Neural cell (in vitro differentiated cells): ENCODE data around the gene IL10RA. TPM values are rescaled to one million over a fixed set of nuclear protein-coding genes. Genes with fewer than 3 reads are reported as not detected.

Source experiments
- H2AFZ ChIP-seq: fragments of 200-600, 300-800 bp; sonication (generic), shearing (Covaris generic); 2 replicates; pipeline ENCODE4 v1.6.0; 2014; ENCODE audit warnings: low read depth, mild to moderate bottlenecking, antibody characterized with exemption, low read length, moderate library complexity
- H3F3A ChIP-seq: fragments of 200-600 bp; shearing (Covaris generic); 2 replicates; pipeline ENCODE4 v1.6.1; 2016; ENCODE audit warnings: mild to moderate bottlenecking, moderate library complexity, mixed read lengths, antibody characterized with exemption, low read length; ENCODE audit not compliant: insufficient read depth, poor library complexity, severe bottlenecking
- H3K27ac ChIP-seq: fragments of 200-600, 300-800 bp; sonication (generic), shearing (Covaris generic); 2 replicates; pipeline ENCODE4 v1.5.1; 2014; ENCODE audit warnings: mild to moderate bottlenecking, low read length, moderate library complexity
- H3K27me3 ChIP-seq: fragments of 300-800, 200-600 bp; sonication (generic), shearing (Covaris generic); 2 replicates; pipeline ENCODE4 v1.6.0; 2014; ENCODE audit warnings: mild to moderate bottlenecking, low read depth, low read length, moderate library complexity; ENCODE audit not compliant: insufficient read depth
- H3K36me3 ChIP-seq: fragments of 300-800, 200-600 bp; sonication (generic), shearing (Covaris generic); 2 replicates; pipeline ENCODE4 v1.5.1; 2014; ENCODE audit warnings: mild to moderate bottlenecking, antibody characterized with exemption, low read length, moderate library complexity; ENCODE audit not compliant: insufficient read depth
- H3K4me2 ChIP-seq: fragments of 300-800, 200-600 bp; sonication (generic), shearing (Covaris generic); 2 replicates; pipeline ENCODE4 v1.6.0; 2014; ENCODE audit warnings: mild to moderate bottlenecking, low read length
- H3K4me3 ChIP-seq: fragments of 300-800, 200-600 bp; sonication (generic), shearing (Covaris generic); 2 replicates; pipeline ENCODE4 v1.5.1; 2014; ENCODE audit warnings: mild to moderate bottlenecking, low read length, moderate library complexity
- H3K79me2 ChIP-seq: fragments of 200-600 bp; shearing (Covaris generic); replicated peaks from 2 replicates; pipeline ENCODE4 v1.6.0; 2014; ENCODE audit warnings: mild to moderate bottlenecking, low read length, moderate library complexity; ENCODE audit not compliant: insufficient read depth
- H3K9ac ChIP-seq: fragments of 300-800, 200-600 bp; sonication (generic), shearing (Covaris generic); 2 replicates; pipeline ENCODE4 v1.6.1; 2016; ENCODE audit warnings: mild to moderate bottlenecking, low read length, mixed read lengths
- H3K9me2 ChIP-seq: fragments of 200-600 bp; shearing (Covaris generic); 2 replicates; pipeline ENCODE4 v1.6.1; 2016; ENCODE audit warnings: mild to moderate bottlenecking, low read length, mixed read lengths; ENCODE audit not compliant: insufficient read depth
- H3K9me3 ChIP-seq: fragments of 200-600, 300-800 bp; sonication (generic), shearing (Covaris generic); 2 replicates; pipeline ENCODE4 v1.6.1; 2016; ENCODE audit warnings: mild to moderate bottlenecking, mixed run types, low read length, moderate library complexity, mixed read lengths
- H4K20me1 ChIP-seq: fragments of 200-600 bp; shearing (Covaris generic); 2 replicates; pipeline ENCODE4 v1.6.1; 2016; ENCODE audit warnings: mild to moderate bottlenecking, mixed run types; ENCODE audit not compliant: insufficient read depth
- CTCF ChIP-seq: fragments of 450-650 bp; IDR thresholded peaks from 2 replicates; pipeline ENCODE4 v1.5.1; 2014; ENCODE audit warnings: antibody characterized with exemption, mild to moderate bottlenecking, moderate library complexity; ENCODE audit not compliant: poor library complexity, severe bottlenecking
- EP300 ChIP-seq: fragments of 450-650 bp; conservative IDR thresholded peaks from 2 replicates; pipeline ENCODE4 v1.6.1; 2014; ENCODE audit warnings: antibody characterized with exemption, mild to moderate bottlenecking, moderate library complexity; ENCODE audit not compliant: poor library complexity, severe bottlenecking
- EZH2 ChIP-seq: fragments of 200-600, 300-800 bp; shearing (Covaris generic), sonication (generic); IDR thresholded peaks from 2 replicates; pipeline ENCODE4 v1.6.1; 2014; ENCODE audit warnings: antibody characterized with exemption, low read length, borderline replicate concordance, mild to moderate bottlenecking; ENCODE audit not compliant: insufficient read depth, poor library complexity, severe bottlenecking
- MXI1 ChIP-seq: fragments of 450-650 bp; conservative IDR thresholded peaks from 2 replicates; pipeline ENCODE4 v1.6.1; 2014; ENCODE audit warnings: antibody characterized with exemption, mild to moderate bottlenecking; ENCODE audit not compliant: poor library complexity, severe bottlenecking
- POLR2AphosphoS5 ChIP-seq: IDR thresholded peaks from 2 replicates; pipeline ENCODE4 v1.6.1; 2012
- RAD21 ChIP-seq: fragments of 450-650 bp; conservative IDR thresholded peaks from 2 replicates; pipeline ENCODE4 v1.6.1; 2014; ENCODE audit warnings: antibody characterized with exemption, mild to moderate bottlenecking, moderate library complexity
- SMC3 ChIP-seq: fragments of 450-650 bp; conservative IDR thresholded peaks from 2 replicates; pipeline ENCODE4 v1.6.1; 2014; ENCODE audit warnings: antibody characterized with exemption, mild to moderate bottlenecking, moderate library complexity; ENCODE audit not compliant: poor library complexity
- TAF1 ChIP-seq: IDR thresholded peaks from 2 replicates; pipeline ENCODE4 v1.6.1; 2012; ENCODE audit warnings: low read depth
- polyA plus RNA-seq: library from polyadenylated mRNA; depleted of rRNA; stranded (reverse); fragments of >200 nt; gene quantifications from 2 replicates; pipeline ENCODE4 v1.2.3, GENCODE V29; 2014
- TF ChIP-seq, protein P1 (sequence below): IDR thresholded peaks from 2 replicates; pipeline ENCODE4 v1.6.1; 2012; ENCODE audit warnings: borderline replicate concordance

The IL10RA gene
- polyA plus RNA-seq, 1 donor from 2014 or later, result 1.1 TPM

GRCh38 chr11:117960406-117960805 is 25.8 kb upstream of the IL10RA start:
- Histone ChIP-seq H3K79me2 (no peaks in the 10 kb centered on the region), H3K9me3 (no peaks in the 10 kb centered on the region), H2AFZ (no peak overlapping the region), H3K4me2 (no peak overlapping the region), H3F3A (no peaks in the 10 kb centered on the region), H4K20me1 (no peaks in the 10 kb centered on the region), H3K9ac (no peak overlapping the region), H3K9me2 (no peaks in the 10 kb centered on the region), H3K27me3 (no peaks in the 10 kb centered on the region), H3K36me3 (no peaks in the 10 kb centered on the region), H3K4me3 (no peak overlapping the region), H3K27ac (no peak overlapping the region)
- no peak for TF ChIP-seq EZH2
- no peak for TF ChIP-seq EP300
- TF ChIP-seq POLR2AphosphoS5, result no peak
- no peak for TF ChIP-seq CTCF
- TF ChIP-seq, protein P1, sequence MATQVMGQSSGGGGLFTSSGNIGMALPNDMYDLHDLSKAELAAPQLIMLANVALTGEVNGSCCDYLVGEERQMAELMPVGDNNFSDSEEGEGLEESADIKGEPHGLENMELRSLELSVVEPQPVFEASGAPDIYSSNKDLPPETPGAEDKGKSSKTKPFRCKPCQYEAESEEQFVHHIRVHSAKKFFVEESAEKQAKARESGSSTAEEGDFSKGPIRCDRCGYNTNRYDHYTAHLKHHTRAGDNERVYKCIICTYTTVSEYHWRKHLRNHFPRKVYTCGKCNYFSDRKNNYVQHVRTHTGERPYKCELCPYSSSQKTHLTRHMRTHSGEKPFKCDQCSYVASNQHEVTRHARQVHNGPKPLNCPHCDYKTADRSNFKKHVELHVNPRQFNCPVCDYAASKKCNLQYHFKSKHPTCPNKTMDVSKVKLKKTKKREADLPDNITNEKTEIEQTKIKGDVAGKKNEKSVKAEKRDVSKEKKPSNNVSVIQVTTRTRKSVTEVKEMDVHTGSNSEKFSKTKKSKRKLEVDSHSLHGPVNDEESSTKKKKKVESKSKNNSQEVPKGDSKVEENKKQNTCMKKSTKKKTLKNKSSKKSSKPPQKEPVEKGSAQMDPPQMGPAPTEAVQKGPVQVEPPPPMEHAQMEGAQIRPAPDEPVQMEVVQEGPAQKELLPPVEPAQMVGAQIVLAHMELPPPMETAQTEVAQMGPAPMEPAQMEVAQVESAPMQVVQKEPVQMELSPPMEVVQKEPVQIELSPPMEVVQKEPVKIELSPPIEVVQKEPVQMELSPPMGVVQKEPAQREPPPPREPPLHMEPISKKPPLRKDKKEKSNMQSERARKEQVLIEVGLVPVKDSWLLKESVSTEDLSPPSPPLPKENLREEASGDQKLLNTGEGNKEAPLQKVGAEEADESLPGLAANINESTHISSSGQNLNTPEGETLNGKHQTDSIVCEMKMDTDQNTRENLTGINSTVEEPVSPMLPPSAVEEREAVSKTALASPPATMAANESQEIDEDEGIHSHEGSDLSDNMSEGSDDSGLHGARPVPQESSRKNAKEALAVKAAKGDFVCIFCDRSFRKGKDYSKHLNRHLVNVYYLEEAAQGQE, result no peak

GRCh38 chr11:117961896-117962295 is 24.3 kb upstream of the IL10RA start:
- no peak overlapping the region for H3K4me2 ChIP-seq
- H3K4me3 ChIP-seq, result no peak overlapping the region
- H3K36me3 ChIP-seq, result no peaks in the 10 kb centered on the region
- no peaks in the 10 kb centered on the region for H4K20me1 ChIP-seq
- H2AFZ ChIP-seq, result no peak overlapping the region
- H3F3A ChIP-seq, result no peaks in the 10 kb centered on the region
- no peaks in the 10 kb centered on the region for H3K79me2 ChIP-seq
- TF ChIP-seq EP300, result no peak
- TF ChIP-seq CTCF, result no peak
- no peak for TF ChIP-seq MXI1
- no peak for TF ChIP-seq SMC3
- TF ChIP-seq, protein P1, result no peak
- no peak for TF ChIP-seq EZH2
- no peak for TF ChIP-seq TAF1
- no peak for TF ChIP-seq POLR2AphosphoS5
- no peak for TF ChIP-seq RAD21
- no peaks in the 10 kb centered on the region for H3K9me2 ChIP-seq
- H3K27me3 ChIP-seq, result no peaks in the 10 kb centered on the region
- no peak overlapping the region for H3K27ac ChIP-seq
- H3K9ac ChIP-seq, result no peak overlapping the region
- no peaks in the 10 kb centered on the region for H3K9me3 ChIP-seq
